Endothelial cell of umbilical vein (primary cell): ENCODE measurements around the gene ADAMTSL2.

ENCODE experiments used
- CTCF ChIP-seq, 2 donors: IDR thresholded peaks; 1 replicate in 1 of 2; 2 replicates in 1 of 2; pipeline ENCODE4 v1.5.1; 2011; ENCODE audit warnings: low read length in 2 of 2, mild to moderate bottlenecking in 2 of 2, moderate library complexity in 2 of 2, control low read depth in 1 of 2, inconsistent platforms in 1 of 2, low read depth in 1 of 2; ENCODE audit not compliant: insufficient read depth in 1 of 2; ENCODE audit errors: extremely low read depth in 1 of 2
- GATA2 ChIP-seq: IDR thresholded peaks from 2 replicates; pipeline ENCODE4 v1.7.0; 2011; ENCODE audit warnings: low read depth, mild to moderate bottlenecking, moderate library complexity, mixed read lengths, low read length; ENCODE audit not compliant: insufficient read length, insufficient read depth

DNA sequence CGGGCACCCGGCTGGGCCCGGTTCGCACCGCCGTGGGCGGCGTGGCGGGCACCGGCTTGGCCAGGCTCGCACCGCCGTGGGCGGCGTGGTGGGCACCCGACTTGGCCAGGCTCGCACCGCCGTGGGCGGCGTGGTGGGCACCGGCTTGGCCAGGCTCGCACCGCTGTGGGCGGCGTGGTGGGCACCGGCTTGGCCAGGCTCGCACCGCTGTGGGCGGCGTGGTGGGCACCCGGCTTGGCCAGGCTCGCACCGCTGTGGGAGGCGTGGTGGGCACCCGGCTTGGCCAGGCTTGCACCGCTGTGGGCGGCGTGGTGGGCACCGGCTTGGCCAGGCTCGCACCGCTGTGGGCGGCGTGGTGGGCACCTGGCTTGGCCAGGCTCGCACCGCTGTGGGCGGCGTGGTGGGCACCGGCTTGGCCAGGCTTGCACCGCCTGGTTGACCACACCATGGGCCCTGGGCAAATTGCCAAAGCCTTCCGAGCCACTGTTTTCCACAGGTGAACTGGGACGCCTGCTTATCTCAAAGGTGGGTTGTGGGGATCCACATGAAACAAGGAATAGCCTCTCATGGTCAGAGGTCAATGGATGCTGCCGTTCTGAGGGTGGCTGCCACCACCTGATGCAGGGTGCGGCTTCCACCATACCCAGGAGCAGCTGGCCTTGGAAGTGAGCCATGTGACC is 28.2 kb downstream of the ADAMTSL2 start:
- TF ChIP-seq CTCF (IDR thresholded peaks at IDR 0.05; ENCODE audit: extremely low read depth in 1 of 2, insufficient read depth in 1 of 2, low read depth in 1 of 2, low read length in 2 of 2) (no peak), GATA2 (no peak)
